HG03354 (cell line): Measurements from ENCODE around the gene ZNF484.
"Not testable (repeated sequence)": the region's sequence is repeated elsewhere in the genome, so short reads cannot be mapped to it uniquely, and the experiment has no call there.

Experiments used
- ATAC-seq: cut with Tn5 transposase; IDR thresholded peaks from one replicate; pipeline ENCODE4 v1.9.1; 2021; ENCODE audit warnings: mild to moderate bottlenecking; ENCODE audit not compliant: unreplicated experiment, poor library complexity, severe bottlenecking

The ZNF484 gene

GRCh38 chr9:92866600-92866999, 11.2 kb downstream of the ZNF484 start:
- not testable (repeated sequence) for ATAC-seq

- ATAC-seq = no peak
Measured at GRCh38 chr9:92864152-92864551, 13.7 kb downstream of the ZNF484 start.

GRCh38 chr9:92860867-92861266, 17.0 kb downstream of the ZNF484 start:
- ATAC-seq = no peak

- no peak for ATAC-seq
Measured at GRCh38 chr9:92857236-92857635, 20.6 kb downstream of the ZNF484 start.

GRCh38 chr9:92853716-92854115, 24.1 kb downstream of the ZNF484 start:
- no peak for ATAC-seq

GRCh38 chr9:92850898-92851297, 26.9 kb downstream of the ZNF484 start:
- ATAC-seq = no peak

- not testable (repeated sequence) for ATAC-seq
Measured at GRCh38 chr9:92848740-92849139, 29.1 kb downstream of the ZNF484 start.

GRCh38 chr9:92846662-92847145, 31.1 kb downstream of the ZNF484 start:
- ATAC-seq = no peak

- not testable (repeated sequence) for ATAC-seq
Measured at GRCh38 chr9:92838411-92838810, 39.4 kb downstream of the ZNF484 start.

GRCh38 chr9:92837191-92837590, 40.6 kb downstream of the ZNF484 start:
- no peak for ATAC-seq

- ATAC-seq = no peak
Measured at GRCh38 chr9:92829420-92829819, 48.4 kb downstream of the ZNF484 start.

GRCh38 chr9:92825065-92825464, 52.8 kb downstream of the ZNF484 start:
- ATAC-seq = not testable (repeated sequence)

- no peak for ATAC-seq
Measured at GRCh38 chr9:92820964-92821363, 56.9 kb downstream of the ZNF484 start.

- not testable (repeated sequence) for ATAC-seq
Measured at GRCh38 chr9:92819898-92820297, 57.9 kb downstream of the ZNF484 start.

- not testable (repeated sequence) for ATAC-seq
Measured at GRCh38 chr9:92809629-92810326, 68.1 kb downstream of the ZNF484 start.

- no peak for ATAC-seq
Measured at GRCh38 chr9:92808726-92809451, 68.9 kb downstream of the ZNF484 start.

- no peak for ATAC-seq
Measured at GRCh38 chr9:92807757-92808725, 69.8 kb downstream of the ZNF484 start.

GRCh38 chr9:92807031-92807756, 70.6 kb downstream of the ZNF484 start:
- no peak for ATAC-seq

GRCh38 chr9:92804727-92805126, 73.1 kb downstream of the ZNF484 start:
- ATAC-seq = no peak
